NK-92 (cell line): ENCODE results near the gene LRRC27.
"Not testable (repeated sequence)": the region's sequence is repeated elsewhere in the genome, so short reads cannot be mapped to it uniquely, and the experiment has no call there.

Source experiments
- DNase-seq: peaks from one replicate; lab custom pipeline; 2025; ENCODE audit not compliant: unreplicated experiment; lab: John Stamatoyannopoulos, UW

The LRRC27 gene

DNA sequence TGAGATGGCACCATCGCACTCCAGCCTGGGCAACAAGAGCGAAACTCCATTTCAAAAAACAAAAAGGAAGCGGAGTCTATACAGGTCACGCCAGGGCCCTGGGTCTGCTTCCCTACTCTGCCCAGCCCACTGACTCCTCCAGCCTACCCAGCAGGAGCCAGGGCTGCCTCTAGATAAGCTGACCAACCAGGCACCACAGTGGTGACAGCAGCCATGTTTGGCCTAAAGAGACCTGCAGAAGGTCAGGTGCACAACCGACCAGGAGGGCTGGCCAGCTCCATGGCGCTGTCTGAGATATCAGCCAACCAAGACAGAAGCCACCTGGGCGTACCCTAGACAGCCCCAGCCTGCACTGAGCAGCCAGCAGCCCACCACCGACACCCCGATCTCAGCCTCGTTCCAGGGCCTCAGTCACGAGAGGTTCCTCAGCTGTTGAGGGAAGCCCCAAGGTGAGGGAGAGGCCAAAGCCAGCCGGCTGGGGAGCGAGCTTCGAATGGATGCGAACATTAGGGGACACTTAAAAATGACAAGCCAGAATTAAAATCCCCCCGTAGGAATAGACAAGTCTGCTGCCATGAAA, 40.6 kb downstream of the LRRC27 start:
- DNase-seq = no peak

DNA sequence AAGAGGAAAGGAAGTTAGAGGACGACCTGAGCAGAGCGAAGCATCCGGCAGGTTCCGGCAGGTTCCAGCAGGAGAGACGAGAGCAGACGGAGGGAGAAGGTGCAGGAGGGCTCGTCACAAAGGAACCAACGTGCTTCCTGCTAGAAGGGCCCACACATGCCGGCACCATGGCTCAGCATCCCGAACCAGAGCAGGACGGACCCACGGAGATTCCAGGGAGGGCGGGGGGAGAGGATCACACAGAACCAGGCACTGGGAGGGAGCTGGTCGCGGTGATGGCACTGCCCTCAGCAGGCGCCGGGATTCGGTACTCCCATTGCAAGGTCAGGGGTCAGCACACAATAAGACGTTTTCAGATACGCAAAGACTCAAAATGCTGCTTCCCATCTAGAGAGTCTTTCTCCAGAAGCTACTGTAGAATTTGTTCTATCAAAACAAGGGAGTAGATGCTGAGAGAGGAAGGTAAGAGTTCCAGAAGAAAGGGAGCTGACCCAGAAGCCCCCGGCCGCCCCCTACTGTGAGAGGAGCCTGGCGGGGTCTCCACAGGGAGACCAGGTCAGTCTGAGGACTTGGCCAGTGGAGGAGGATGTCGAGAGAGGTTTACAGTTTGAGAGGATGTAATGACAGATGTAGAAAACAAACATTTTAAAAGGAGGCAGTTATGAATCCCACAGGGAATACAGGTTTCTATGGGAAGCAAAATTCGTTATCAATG, 41.4 kb downstream of the LRRC27 start:
- DNase-seq = no peak

DNA sequence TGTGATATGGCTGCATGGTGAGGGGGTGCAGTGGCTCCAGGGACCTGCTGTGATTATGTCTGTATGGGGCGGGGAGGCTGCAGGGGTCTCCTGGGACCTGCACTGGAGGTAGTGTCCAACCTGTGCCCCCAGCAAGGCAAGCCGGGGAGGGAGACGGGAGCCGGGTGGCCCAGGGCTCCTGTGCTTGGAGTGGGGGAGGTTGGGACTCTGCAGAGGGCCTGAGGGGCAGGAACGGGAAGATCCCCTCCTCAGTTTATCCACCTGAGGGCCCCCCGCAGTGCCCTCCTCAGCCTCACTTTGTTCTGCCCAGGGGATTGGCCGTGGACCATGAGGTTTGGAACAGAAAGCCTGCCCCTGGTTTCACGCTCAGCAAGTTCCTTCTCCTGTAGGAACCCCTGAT, 42.2 kb downstream of the LRRC27 start:
- no peak for DNase-seq

DNA sequence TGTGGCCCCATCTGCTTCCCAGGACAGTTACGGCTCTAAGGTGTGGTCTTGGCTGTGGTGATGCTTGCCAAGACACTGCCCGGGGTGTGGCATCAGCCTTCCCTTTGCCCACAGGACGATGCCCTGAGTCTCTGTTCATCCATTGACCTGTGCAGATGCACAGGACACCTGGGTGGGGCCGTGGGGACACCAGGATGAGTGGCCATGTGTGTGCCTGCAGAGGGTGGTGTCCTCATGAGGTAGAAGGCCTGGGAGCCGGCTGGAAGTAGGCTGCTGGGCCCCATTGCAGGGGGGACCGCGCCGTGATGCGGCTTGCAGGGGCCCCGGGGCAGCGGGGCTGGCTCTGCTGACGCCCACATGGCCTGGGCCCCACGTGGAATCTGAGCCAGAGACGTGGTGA, 42.6 kb downstream of the LRRC27 start:
- DNase-seq = no peak

DNA sequence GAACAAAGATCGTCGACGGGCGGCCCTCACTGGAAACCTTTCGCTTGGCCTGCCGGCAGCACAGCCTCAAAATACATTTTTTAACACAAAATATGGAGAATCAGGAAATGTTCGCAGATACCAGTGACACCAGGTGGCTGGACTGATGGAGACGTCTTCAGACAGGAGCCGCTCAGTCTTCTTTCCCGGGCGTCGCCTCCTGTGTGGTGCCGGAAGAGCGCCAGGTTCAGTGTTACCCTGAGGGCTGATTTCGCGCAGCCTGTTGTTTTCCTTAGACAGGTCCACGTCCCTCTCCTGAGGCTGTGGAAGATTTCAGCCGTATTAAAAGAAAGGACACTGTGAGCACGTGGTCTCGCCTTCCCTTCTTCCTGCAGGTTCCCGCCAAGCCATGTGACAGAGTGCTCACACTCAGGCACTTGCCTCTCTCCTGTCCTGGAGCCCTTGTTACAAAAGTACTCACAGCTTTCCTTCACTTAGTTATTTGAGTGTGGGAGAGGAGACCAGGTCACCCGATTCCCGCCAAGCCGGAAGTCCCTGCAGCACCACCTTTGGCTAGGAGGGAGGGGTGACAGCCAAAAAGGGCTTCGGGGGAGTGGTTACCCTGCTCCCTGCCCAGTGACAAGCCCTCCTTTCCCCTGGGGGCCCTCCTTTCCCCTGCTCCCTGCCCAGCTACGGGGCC, 43.3 kb downstream of the LRRC27 start:
- no peak for DNase-seq

DNA sequence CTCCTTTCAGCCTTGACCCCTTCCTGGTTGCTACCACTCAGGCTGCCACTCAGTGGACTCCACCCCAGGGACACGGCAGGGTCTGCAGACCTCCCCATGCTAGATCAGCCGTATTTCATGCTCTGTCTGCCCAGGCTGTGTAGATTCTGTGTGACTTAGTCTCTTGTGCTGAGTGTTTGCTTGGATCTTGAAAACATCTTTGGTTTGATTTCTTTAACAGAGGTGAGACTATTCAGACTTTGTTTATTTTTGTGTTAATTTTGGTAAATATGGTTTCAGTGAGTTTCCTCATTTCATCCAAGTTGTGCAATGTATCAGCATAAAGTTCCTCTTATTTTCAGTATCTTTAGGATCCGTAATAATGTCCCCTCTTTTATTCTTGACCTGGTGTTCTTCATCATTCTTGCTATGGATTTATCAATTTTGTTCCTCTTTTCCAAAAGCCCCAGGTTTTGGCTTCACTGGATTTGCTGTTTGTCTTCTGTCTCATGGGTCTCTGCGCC, 43.9 kb downstream of the LRRC27 start:
- no peak for DNase-seq

DNA sequence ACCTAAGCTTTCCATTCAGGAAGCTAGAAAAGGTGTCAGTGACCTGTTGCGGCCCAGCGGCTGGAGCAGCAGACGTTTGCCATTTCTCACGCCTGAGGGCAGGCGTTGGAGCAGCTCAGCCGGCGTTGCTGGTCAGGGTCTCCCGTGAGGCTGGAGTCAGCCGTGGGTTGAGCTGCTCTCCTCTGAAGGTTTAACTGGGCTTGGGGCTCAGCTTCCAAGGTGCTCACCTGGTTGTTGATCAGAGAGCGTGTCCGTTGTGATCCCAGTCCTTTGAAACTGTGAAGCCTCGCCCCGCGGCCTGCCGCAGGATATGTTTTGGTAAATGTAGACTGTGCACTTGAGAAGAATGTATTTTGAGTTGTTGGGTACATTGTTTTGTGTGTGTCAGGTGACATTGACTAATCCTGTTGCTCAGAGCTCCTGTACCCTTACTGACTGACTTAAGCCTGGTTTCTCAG, 44.4 kb downstream of the LRRC27 start:
- no peak for DNase-seq

DNA sequence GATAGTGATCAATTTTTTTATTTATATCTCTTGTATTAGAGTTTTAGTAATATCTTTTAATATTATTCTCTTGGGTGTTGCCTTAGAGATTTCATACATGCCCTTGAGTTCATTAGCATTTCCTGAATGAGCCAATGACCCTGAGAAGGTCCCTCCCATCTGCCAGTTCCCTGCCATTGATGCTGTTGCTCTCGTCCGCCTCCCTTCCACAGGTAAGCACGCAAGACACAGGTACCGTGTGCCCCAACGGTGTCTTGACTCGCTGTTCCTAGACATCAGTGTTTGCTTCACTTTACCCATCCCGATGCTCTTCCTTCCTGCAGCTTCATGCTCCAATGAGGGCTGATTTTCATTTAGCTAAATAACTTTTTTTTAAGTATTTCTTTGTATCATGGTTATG, 45.3 kb downstream of the LRRC27 start:
- no peak for DNase-seq

DNA sequence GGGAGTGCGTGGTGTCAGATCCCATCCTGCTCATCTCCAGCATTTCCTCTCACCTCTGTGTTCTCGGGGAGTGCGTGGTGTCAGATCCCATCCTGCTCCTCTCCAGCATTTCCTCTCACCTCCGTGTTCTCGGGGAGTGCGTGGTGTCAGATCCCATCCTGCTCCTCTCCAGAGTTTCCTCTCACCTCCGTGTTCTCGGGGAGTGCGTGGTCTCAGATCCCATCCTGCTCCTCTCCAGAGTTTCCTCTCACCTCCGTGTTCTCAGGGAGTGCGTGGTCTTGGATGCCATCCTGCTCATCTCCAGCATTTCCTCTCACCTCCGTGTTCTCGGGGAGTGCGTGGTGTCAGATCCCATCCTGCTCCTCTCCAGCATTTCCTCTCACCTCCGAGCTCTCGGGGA, 47.0 kb downstream of the LRRC27 start:
- DNase-seq = not testable (repeated sequence)

DNA sequence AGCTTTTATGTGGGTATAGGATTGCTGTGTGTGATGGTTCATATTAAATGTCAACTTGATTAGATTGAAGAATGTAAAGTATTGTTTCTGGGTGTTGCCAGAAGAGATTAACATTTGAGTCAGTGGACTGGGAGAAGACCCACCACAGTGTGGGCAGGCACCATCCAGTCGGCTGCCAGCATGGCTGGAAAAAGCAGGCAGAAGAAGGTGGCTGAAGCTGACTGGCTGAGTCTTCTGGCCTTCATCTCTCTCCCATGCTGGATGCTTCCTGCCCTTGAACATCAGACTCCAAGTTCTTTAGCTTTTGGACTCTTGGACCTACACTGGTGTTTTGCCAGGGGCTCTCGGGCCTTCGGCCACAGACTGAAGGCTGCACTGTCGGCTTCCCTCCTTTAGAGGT, 49.0 kb downstream of the LRRC27 start:
- DNase-seq = not testable (repeated sequence)

DNA sequence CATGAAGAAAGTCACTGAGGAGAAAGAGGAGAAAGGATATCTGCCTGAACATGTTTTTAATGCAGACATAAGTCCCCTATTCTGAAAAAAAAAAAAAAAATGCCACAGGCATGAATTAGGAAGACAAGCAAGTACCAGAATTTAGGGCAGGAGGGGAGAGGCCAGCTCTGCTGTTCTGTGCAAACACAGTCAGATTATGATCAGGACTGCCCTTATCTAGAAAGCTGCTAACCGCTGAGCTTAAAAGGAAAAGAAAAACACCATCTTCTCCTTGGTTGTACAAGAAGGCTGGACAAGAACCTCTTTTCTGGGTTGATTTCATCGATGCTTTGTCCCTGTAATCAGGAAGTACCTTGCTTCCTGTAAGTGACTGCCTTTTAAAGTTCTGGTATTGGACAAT, 49.7 kb downstream of the LRRC27 start:
- DNase-seq = no peak

DNA sequence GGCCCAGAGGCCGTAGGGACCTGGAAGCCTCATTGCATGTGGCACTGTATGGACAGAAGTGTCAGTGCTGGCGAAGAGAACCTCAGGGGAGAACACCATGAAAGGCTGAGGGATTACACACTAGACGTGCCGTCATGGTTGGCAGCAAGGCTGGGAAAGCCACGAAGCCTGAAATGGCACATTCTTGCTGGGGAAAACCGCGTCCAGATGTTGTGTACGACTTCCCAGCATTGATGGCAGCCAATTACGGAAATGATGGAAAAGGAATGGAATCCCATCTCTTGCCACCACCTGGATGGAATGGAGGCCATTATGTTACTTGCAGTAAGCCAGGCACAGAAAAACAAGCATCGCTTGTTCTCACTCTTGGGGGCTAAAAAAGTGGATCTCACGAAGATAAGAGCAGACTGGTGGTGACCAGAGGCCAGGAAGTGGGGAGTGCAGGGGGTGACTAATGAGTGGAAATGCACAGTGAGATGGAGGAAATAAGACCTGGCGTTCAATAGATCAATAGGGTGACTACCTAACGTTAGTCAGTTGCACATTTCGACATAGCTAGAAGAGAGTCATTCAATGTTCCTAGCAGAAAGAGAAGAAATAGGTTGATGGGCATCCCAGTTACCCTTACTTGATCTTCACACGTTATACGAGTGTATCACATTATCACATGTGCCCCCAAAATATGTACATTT, 50.4 kb downstream of the LRRC27 start:
- DNase-seq = no peak

DNA sequence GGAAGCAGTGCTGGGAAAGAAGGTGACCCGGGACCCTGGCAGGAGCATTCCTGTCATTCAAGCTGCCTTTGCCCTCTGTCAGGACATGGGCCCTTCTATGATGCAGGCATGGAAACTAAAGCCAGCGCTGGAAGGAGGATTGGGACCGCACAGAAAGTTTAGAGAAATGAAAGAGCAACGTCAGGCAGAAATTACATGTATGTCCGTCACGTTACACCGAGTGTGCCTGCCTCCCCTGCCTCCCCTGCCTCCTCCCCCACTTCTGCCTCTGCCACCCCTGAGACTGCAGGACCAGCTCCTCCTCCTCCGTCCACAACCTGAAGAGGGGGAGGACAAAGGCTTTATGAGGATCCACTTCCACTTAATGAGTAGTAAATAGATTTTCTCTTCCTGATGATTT, 51.1 kb downstream of the LRRC27 start:
- DNase-seq = no peak

DNA sequence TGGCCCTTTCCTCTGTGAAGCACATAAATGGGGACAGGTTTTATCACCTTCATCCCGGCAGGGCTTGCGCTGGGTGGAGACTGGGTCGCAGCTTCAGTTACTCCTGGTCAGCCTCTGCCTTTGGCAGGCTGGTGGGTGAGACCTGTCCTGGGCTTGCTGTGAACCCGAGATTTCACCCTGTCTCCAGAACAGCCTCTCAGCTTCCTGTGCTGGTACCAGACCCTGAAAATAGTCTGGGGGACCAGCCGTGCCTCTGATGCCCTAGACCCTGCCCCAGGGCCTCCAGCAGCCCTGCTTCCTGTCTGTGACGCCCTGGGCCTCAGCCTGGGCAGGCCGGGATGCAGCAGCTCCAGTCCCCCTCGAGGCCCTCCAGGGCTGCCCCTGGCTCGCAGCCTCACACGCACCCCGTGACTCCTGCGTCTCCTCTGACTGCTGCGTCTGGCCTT, 51.8 kb downstream of the LRRC27 start:
- no peak for DNase-seq

DNA sequence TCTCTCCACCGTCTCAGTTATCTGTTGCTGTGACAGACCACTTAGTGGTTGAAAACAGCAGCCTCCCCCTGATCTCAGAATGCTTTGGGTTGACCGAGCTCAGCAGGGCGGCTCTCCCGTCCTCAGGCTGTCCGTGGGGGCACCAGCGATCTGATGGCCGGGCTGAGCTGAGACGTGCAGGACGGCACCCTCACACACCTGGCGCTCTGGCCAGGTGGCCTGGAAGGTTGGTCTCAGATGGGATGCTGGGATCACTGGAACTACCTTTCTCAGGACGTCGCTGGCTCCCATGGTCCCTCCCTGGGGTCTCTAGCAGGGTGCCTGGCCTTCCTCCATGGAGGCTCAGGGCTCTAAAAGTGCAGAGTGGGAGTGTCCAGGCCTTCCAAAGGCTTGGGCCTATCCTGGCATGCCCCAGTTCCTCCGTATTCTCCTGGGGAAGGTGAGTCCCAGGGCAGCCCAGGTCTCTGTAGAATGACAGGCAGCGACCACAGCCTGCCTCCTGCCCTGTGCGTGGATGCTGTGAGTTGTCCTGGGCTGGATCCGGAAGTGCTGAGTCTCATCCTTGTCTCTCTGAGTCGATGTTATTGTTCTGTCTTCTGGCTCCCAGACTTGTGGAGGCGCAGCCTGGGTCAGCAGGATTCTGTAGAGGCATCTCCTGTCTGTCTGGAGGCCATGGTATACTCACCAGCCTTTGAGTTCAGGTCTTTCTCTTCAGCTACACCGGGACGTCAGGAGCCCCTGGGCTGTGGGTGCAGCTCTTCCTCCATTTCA, 52.8 kb downstream of the LRRC27 start:
- DNase-seq = no peak

DNA sequence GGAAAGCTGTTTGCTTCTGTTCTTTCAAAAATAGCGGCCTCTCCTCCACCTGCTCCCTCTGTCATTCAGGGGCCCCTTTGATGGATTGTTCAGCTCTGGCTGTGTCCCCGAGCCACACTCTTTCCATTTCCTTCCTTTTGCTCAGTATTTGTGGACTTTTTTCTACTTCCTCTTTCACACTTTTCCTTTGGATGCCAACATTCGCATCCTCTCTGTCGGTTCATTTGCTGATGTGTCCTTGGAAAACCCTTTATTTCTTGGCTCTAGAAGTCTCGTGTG, 53.3 kb downstream of the LRRC27 start:
- DNase-seq = no peak

DNA sequence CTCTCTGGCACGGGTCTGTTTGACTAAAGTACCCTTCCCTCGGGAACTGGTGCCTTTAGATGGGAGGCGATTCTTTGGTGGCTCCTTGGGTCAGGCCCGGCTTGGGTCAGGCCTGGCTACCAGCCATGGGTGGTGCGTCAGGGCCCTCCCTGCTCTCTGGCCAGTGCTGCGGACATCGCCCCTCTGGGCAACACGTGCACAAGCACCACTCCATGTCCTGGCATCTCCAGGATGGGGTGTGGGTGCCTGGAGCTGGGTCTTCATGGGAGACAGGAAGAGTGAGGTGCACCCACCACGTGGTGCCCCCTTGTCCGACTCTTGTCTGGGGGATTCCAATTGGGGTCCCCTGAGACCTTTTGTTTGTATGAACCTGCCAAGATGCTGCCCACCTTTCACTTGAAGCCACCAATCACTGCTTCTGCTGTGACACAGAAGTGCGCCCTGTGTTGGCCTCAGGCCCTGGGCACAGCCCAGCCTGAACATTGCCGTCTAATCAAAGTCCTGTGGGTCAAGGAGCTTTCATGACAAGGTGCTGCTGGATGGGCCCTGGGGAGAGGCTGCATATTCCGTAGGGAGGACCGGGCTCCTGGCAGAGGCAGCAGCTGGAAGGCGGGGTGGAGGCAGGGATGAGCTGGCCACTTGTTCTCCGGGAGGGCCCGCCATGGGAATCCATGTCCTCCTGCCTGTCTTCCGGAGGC, 53.9 kb downstream of the LRRC27 start:
- no peak for DNase-seq

DNA sequence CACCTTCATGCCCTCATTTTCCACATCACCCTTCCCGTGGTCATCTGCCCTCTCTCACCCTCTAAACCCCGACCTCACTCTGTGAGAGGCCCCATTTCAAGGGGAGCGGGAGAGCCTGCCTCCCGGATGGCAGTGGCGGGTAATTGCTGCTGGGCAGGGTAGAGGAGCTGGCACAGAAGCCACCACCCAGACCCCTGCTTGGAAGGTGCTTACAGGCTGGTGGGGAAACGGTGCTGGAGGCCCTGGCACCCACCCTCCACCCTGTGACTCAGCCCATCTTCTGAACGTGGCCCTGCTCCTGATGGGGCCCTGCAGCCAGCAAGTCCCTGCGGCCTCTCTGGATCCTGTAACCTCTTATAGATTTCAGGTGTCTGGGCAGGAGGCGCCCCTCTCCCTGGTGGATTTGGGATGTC, 54.4 kb downstream of the LRRC27 start:
- no peak for DNase-seq

DNA sequence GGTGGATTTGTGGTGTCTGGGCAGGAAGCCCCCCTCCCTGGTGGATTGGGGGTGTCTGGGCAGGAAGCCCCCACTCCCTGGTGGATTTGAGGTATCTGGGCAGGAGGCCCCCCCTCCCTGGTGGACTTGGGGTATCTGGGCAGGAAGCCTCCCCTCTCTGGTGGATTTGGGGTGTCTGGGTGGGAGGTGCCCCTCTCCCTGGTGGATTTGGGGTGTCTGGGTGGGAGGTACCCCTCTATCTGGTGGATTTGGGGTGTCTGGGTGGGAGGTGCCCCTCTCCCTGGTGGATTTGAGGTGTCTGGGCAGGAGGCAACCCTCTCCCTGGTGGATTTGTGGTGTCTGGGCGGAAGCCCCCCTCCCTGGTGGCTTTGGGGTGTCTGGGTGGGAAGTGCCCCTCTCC, 54.9 kb downstream of the LRRC27 start:
- not testable (repeated sequence) for DNase-seq

DNA sequence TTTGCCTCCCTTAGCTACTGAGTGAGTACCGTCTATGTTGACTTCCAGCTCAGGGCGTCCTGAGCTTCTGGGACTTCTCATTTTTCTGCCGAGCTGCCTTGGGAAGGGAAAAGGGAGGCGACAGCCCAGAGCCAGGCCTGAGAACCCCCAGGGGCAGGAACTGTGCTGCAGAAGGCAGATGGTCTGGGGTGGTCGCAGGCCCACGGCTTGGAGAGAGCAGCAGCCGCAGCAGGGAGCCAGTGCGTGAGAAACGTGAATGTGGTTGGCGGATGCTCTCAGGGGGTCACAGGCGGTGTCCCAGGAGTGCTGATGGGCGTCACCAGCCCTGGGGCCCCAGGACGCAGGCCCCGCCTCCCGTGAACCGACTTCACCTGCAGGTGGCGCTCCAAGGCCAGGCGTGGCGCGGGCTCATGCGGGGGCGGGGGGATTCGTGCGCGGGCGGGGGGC, 55.8 kb downstream of the LRRC27 start:
- no peak for DNase-seq
